ENCODE results near the gene DSTN. TPM values are rescaled to one million over a fixed set of nuclear protein-coding genes. Genes with fewer than 3 reads are reported as not detected.

The DSTN gene
- total and polyA plus RNA-seq, 2 of the 4 experiments (the other 2 are of a cell fraction) = 221 to 269 TPM

DNA sequence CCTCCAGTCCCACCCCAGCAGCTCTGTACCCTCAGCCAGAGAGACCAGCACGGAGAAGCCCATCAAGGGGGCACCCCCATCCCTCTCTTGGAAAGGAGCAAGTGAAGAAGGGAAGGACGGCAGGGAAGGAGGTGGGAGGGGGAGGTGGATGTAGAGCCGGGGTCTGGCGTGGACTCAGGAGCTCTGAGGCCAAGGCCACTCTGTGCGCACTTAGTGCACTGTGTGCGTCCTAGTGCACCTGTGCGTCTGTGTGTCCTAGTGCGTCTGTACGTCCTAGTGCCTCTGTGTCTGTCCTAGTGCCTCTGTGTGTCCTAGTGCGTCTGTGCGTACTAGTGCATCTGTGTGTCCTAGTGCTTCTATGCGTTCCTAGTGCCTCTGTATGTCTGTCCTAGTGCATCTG, 54.2 kb downstream of the DSTN start:
- H3K18ac ChIP-seq (ENCODE audit: low read depth, low read length) = no peak overlapping the region
- BruUV-seq (replicated peaks) = no TSS peak
- H4K8ac ChIP-seq (ENCODE audit: low read depth in 2 of 2, low read length in 2 of 2) = no peak overlapping the region
- ChIA-PET POLR2A (ENCODE audit: unreplicated experiment) (no interaction called here), CTCF (no interaction called here)
- no peak overlapping the region for H2BK5ac ChIP-seq (ENCODE audit: low read depth, low read length, poor library complexity, severe bottlenecking)
- no peak overlapping the region for H3K9ac ChIP-seq (ENCODE audit: low read depth, low read length)
- no peaks in the 10 kb centered on the region for H3K9me3 ChIP-seq (ENCODE audit: control insufficient read depth, insufficient read depth, low read length)
- no peak overlapping the region for H4K5ac ChIP-seq (ENCODE audit: low read depth, low read length)
- no peak overlapping the region for H3K56ac ChIP-seq (ENCODE audit: extremely low read depth, insufficient read depth, low read length)
- no peak overlapping the region for H3K27ac ChIP-seq (ENCODE audit: insufficient read depth, low read length)
- no peak overlapping the region for H3K4ac ChIP-seq (ENCODE audit: low read depth, low read length)
- no peak overlapping the region for H3K14ac ChIP-seq (replicated peaks; ENCODE audit: low read depth, low read length)
- no peak for TF ChIP-seq SMC3 (IDR thresholded peaks at IDR 0.05; ENCODE audit: low read depth, low read length)
- no peak for TF ChIP-seq MAZ (IDR thresholded peaks at IDR 0.05; ENCODE audit: borderline replicate concordance, low read depth, low read length)
- no peak for TF ChIP-seq BHLHE40 (IDR thresholded peaks at IDR 0.05; ENCODE audit: low read depth, low read length)
- TF ChIP-seq POLR2A (IDR thresholded peaks at IDR 0.05; ENCODE audit: low read depth, low read length) = no peak
- TF ChIP-seq CHD1 (IDR thresholded peaks at IDR 0.05; ENCODE audit: low read depth, low read length) = no peak
- TF ChIP-seq MAFK (IDR thresholded peaks at IDR 0.05; ENCODE audit: low read depth, low read length) = no peak
- TF ChIP-seq RFX5 (IDR thresholded peaks at IDR 0.05; ENCODE audit: low read depth, low read length) = no peak
- no peak for TF ChIP-seq NFE2L2 (IDR thresholded peaks at IDR 0.05; ENCODE audit: low read depth, low read length)
- TF ChIP-seq, protein P1, sequence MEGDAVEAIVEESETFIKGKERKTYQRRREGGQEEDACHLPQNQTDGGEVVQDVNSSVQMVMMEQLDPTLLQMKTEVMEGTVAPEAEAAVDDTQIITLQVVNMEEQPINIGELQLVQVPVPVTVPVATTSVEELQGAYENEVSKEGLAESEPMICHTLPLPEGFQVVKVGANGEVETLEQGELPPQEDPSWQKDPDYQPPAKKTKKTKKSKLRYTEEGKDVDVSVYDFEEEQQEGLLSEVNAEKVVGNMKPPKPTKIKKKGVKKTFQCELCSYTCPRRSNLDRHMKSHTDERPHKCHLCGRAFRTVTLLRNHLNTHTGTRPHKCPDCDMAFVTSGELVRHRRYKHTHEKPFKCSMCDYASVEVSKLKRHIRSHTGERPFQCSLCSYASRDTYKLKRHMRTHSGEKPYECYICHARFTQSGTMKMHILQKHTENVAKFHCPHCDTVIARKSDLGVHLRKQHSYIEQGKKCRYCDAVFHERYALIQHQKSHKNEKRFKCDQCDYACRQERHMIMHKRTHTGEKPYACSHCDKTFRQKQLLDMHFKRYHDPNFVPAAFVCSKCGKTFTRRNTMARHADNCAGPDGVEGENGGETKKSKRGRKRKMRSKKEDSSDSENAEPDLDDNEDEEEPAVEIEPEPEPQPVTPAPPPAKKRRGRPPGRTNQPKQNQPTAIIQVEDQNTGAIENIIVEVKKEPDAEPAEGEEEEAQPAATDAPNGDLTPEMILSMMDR (conservative IDR thresholded peaks at IDR 0.05; ENCODE audit: low read depth, low read length) = no peak
- TF ChIP-seq, protein P2, sequence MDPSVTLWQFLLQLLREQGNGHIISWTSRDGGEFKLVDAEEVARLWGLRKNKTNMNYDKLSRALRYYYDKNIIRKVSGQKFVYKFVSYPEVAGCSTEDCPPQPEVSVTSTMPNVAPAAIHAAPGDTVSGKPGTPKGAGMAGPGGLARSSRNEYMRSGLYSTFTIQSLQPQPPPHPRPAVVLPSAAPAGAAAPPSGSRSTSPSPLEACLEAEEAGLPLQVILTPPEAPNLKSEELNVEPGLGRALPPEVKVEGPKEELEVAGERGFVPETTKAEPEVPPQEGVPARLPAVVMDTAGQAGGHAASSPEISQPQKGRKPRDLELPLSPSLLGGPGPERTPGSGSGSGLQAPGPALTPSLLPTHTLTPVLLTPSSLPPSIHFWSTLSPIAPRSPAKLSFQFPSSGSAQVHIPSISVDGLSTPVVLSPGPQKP (IDR thresholded peaks at IDR 0.05; ENCODE audit: borderline replicate concordance, low read depth, low read length) = no peak
- TF ChIP-seq CEBPB (IDR thresholded peaks at IDR 0.05; ENCODE audit: low read depth, low read length) = no peak
- TF ChIP-seq, protein P3, sequence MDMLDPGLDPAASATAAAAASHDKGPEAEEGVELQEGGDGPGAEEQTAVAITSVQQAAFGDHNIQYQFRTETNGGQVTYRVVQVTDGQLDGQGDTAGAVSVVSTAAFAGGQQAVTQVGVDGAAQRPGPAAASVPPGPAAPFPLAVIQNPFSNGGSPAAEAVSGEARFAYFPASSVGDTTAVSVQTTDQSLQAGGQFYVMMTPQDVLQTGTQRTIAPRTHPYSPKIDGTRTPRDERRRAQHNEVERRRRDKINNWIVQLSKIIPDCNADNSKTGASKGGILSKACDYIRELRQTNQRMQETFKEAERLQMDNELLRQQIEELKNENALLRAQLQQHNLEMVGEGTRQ (IDR thresholded peaks at IDR 0.05; ENCODE audit: low read depth, low read length) = no peak
- no peak for TF ChIP-seq MXI1 (IDR thresholded peaks at IDR 0.05; ENCODE audit: borderline replicate concordance, low read depth, low read length)
- TF ChIP-seq RCOR1 (IDR thresholded peaks at IDR 0.05; ENCODE audit: insufficient replicate concordance, low read length) = no peak
- TF ChIP-seq FOS (IDR thresholded peaks at IDR 0.05; ENCODE audit: low read depth, low read length) = no peak
- no peak for TF ChIP-seq RAD21 (IDR thresholded peaks at IDR 0.05; ENCODE audit: low read length)
- DNase-seq = no peak
- no peak overlapping the region for H2BK120ac ChIP-seq (ENCODE audit: low read depth, low read length)
- no peaks in the 10 kb centered on the region for H3K9me1 ChIP-seq (ENCODE audit: insufficient read depth, low read length)
- H2AK9ac ChIP-seq (replicated peaks; ENCODE audit: low read depth, low read length, poor library complexity) = no peak overlapping the region
- no peak overlapping the region for H2AK5ac ChIP-seq (ENCODE audit: low read depth, low read length)
- H2AFZ ChIP-seq (replicated peaks; ENCODE audit: low read length, poor library complexity) = no peak overlapping the region
- WGBS, 2 experiments (ENCODE audit: extremely low coverage in 2 of 2, insufficient read length in 1 of 2) = 96% methylated on average over 6 of the region's 12 CpGs; no CpG with 5 or more reads in 1 of the 2 experiments
- no peak overlapping the region for H3K23ac ChIP-seq (ENCODE audit: low read depth, low read length)
- H4K91ac ChIP-seq (ENCODE audit: insufficient read depth, low read depth, low read length) = no peak overlapping the region
- dilution Hi-C loops (cut with HindIII; ENCODE audit: low sequenced_read_pairs, unreplicated experiment) = no loop called here
- H2BK20ac ChIP-seq (ENCODE audit: low read depth, low read length) = no peak overlapping the region
- no peaks in the 10 kb centered on the region for H3K27me3 ChIP-seq (ENCODE audit: control insufficient read depth, insufficient read depth, low read length)
- in situ Hi-C loops (cut with MboI; ENCODE audit: low sequenced_read_pairs) = no loop called here
- peaks cover 71% of the 10 kb centered on the region for H4K20me1 ChIP-seq (ENCODE audit: insufficient read depth, low read length)
- H3K79me1 ChIP-seq (ENCODE audit: low read depth in 1 of 2, low read length in 2 of 2) = peaks cover 24 to 79% of the 10 kb centered on the region in 2 experiments
- H3K4me2 ChIP-seq (ENCODE audit: low read depth, low read length) = no peak overlapping the region
- H3K4me1 ChIP-seq (ENCODE audit: control insufficient read depth, insufficient read depth, low read length) = no peaks in the 10 kb centered on the region
- no peak overlapping the region for H2BK15ac ChIP-seq (ENCODE audit: low read depth, low read length)
- H3K4me3 ChIP-seq (ENCODE audit: insufficient read depth, low read depth, low read length) = no peak overlapping the region
- intact Hi-C loops (cut with micrococcal nuclease) = no loop called here
- peaks cover 97% of the 10 kb centered on the region for H3K36me3 ChIP-seq (ENCODE audit: control insufficient read depth, insufficient read depth, low read length)
- ATAC-seq (ENCODE audit: low read depth) = no peak
